HepG2 (cell line): Measurements from ENCODE around the gene TECTB.

ENCODE experiments used
- CEBPG ChIP-seq: IDR thresholded peaks from 2 replicates; pipeline ENCODE4 v1.6.1; 2016
- FOXA3 ChIP-seq: IDR thresholded peaks from 2 replicates; pipeline ENCODE4 v1.6.1; 2016; ENCODE audit warnings: missing genetic modification reagents, missing compliant biosample characterization
- MIER3 ChIP-seq: IDR thresholded peaks from 2 replicates; pipeline ENCODE4 v1.6.1; 2016; ENCODE audit warnings: missing compliant biosample characterization, borderline replicate concordance
- RELA ChIP-seq: sonication (generic); formaldehyde crosslinking; IDR thresholded peaks from 2 replicates; pipeline ENCODE4 v1.4.0; 2020; ENCODE audit warnings: missing genetic modification reagents
- ZNF138 ChIP-seq: sonication (generic); formaldehyde crosslinking; IDR thresholded peaks from 2 replicates; pipeline ENCODE4 v1.5.0; 2020; ENCODE audit warnings: mild to moderate bottlenecking, low read depth, missing genetic modification reagents
- ZNF572 ChIP-seq: sonication (generic); formaldehyde crosslinking; IDR thresholded peaks from 2 replicates; pipeline ENCODE4 v1.5.1; 2020; ENCODE audit warnings: mild to moderate bottlenecking, missing genetic modification reagents

DNA sequence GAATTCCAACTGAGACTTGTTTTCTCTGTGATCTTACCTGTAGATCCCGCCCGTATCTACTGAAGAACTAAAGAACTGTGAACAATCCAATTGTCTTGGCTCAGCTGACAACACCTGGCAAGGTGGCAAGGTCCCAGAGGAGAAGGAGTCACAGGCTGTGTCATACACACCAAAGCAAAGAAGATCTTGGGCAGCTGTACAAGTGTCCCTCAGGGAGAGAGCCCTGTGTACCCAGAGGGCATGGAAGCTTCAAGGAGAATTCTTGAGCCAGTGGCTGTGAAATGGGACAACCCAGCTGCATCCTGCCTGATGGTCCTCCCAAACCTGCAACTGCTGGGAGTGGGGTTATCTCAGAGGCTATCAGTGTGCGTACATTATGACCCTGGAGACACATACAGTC is 46.7 kb upstream of the TECTB start:
- TF ChIP-seq ZNF138 (no peak), CEBPG (CRISPR knock-in tag) (no peak), RELA (CRISPR knock-in tag) (no peak), MIER3 (CRISPR knock-in tag) (no peak), ZNF572 (CRISPR knock-in tag) (no peak), FOXA3 (CRISPR knock-in tag) (no peak)
